Hepatocyte (in vitro differentiated cells): ENCODE results near the gene NAA40. TPM values are rescaled to one million over a fixed set of nuclear protein-coding genes. Genes with fewer than 3 reads are reported as not detected.

Experiments used
- DNase-seq: peaks from one replicate; pipeline ENCODE4 v3.0.0-alpha.2; 2016; ENCODE audit warnings: low spot score
- H2AFZ ChIP-seq: fragments of 200-600 bp; sonication (generic); 2 replicates; pipeline ENCODE4 v1.6.0; 2016; ENCODE audit warnings: antibody characterized with exemption, mild to moderate bottlenecking
- H3K27ac ChIP-seq: fragments of 200-600 bp; sonication (generic); 2 replicates; pipeline ENCODE4 v1.5.1; 2016; ENCODE audit warnings: mild to moderate bottlenecking
- H3K27me3 ChIP-seq: fragments of 200-600 bp; sonication (generic); 2 replicates; pipeline ENCODE4 v1.6.1; 2016
- H3K36me3 ChIP-seq: fragments of 200-600 bp; sonication (generic); replicated peaks from 2 replicates; pipeline ENCODE4 v1.5.1; 2016; ENCODE audit warnings: low read depth; ENCODE audit not compliant: insufficient read depth
- H3K4me1 ChIP-seq: fragments of 200-600 bp; sonication (generic); 2 replicates; pipeline ENCODE4 v1.5.1; 2016; ENCODE audit warnings: mild to moderate bottlenecking, moderate library complexity; ENCODE audit not compliant: insufficient read depth
- H3K4me2 ChIP-seq: fragments of 200-600 bp; sonication (generic); 2 replicates; pipeline ENCODE4 v1.6.0; 2016
- H3K4me3 ChIP-seq: fragments of 200-600 bp; sonication (generic); 2 replicates; pipeline ENCODE4 v1.5.1; 2016; ENCODE audit warnings: mild to moderate bottlenecking
- H3K79me2 ChIP-seq: fragments of 200-600 bp; sonication (generic); 2 replicates; pipeline ENCODE4 v1.6.0; 2017; ENCODE audit warnings: mild to moderate bottlenecking
- H3K9me2 ChIP-seq: fragments of 200-600 bp; sonication (generic); replicated peaks from 2 replicates; pipeline ENCODE4 v1.6.0; 2017; ENCODE audit warnings: mild to moderate bottlenecking; ENCODE audit not compliant: insufficient read depth
- H3K9me3 ChIP-seq: fragments of 200-600 bp; sonication (generic); 2 replicates; pipeline ENCODE4 v1.5.1; 2016; ENCODE audit warnings: low read depth, mild to moderate bottlenecking
- H4K20me1 ChIP-seq: fragments of 200-600 bp; sonication (generic); 2 replicates; pipeline ENCODE4 v1.6.0; 2016; ENCODE audit warnings: mild to moderate bottlenecking; ENCODE audit not compliant: insufficient read depth, poor library complexity, severe bottlenecking
- CTCF ChIP-seq: fragments of 200-600 bp; sonication (generic); IDR thresholded peaks from 2 replicates; pipeline ENCODE4 v1.5.1; 2016; ENCODE audit warnings: antibody characterized with exemption, mild to moderate bottlenecking; ENCODE audit not compliant: poor library complexity
- EZH2 ChIP-seq: fragments of 200-600 bp; sonication (generic); IDR thresholded peaks from 2 replicates; pipeline ENCODE4 v1.6.1; 2016; ENCODE audit warnings: antibody characterized with exemption, mild to moderate bottlenecking, borderline replicate concordance
- EZH2phosphoT487 ChIP-seq: fragments of 200-600 bp; sonication (generic); IDR thresholded peaks from one replicate; pipeline ENCODE4 v1.6.1; 2018; ENCODE audit warnings: antibody characterized with exemption, mild to moderate bottlenecking, low read depth, moderate library complexity; ENCODE audit not compliant: unreplicated experiment, severe bottlenecking
- WGBS: methylation state at CpG from one replicate; pipeline ENCODE4 v1.1.6; 2016; ENCODE audit warnings: low lambda C conversion rate; ENCODE audit errors: missing lambda C conversion rate; 5-methylcytosine and 5-hydroxymethylcytosine counted together
- polyA plus RNA-seq: library from polyadenylated mRNA; unstranded; fragments of >200 nt; fragmentation: Nextera tagmentation; extraction: Ambion mirVana; gene quantifications from 2 replicates; pipeline ENCODE4 v1.2.1, GENCODE V29; 2016
- small RNA-seq: library from RNA; depleted of rRNA; stranded (forward); fragments of <200 nt; gene quantifications from one replicate; pipeline ENCODE3, GENCODE V24; 2014
- total RNA-seq: library from RNA; depleted of rRNA; stranded (reverse); fragments of >200 nt; gene quantifications from 2 replicates; pipeline ENCODE4 v1.2.3, GENCODE V29; 2014

The NAA40 gene
- total and polyA plus RNA-seq, 2 experiments from 2014 or later = 15.3 to 16.4 TPM

DNA sequence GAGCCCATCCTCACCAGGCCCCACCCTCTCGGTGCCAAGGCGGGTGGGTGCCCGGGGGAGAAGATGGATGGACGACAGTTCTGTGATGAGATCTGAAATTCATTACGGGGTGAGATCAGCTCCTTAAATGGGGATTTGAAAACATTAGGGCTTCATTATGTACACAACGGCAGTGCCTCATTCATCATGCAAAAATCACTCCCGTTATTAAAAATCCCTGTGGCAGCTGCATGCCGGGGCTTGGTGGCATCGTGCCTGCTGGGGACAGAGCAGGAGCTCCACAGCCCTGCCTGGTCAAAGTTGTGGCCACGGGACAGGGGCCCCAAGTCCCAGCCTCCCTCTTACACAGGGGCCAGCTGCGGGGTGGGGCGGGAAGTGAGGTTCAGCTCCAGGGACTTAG is 67.6 kb downstream of the NAA40 start:
- Histone ChIP-seq H3K79me2 (no peaks in the 10 kb centered on the region), H3K9me3 (no peaks in the 10 kb centered on the region), H3K36me3 (no peaks in the 10 kb centered on the region), H3K27ac (no peak overlapping the region), H3K4me1 (peaks cover 33% of the 10 kb centered on the region), H3K4me3 (no peak overlapping the region), H3K27me3 (peaks cover 4% of the 10 kb centered on the region), H3K4me2 (peak overlapping the region; percentile 81), H4K20me1 (no peaks in the 10 kb centered on the region), H3K9me2 (no peaks in the 10 kb centered on the region), H2AFZ (no peak overlapping the region)
- no peak for DNase-seq
- TF ChIP-seq CTCF (no peak), EZH2phosphoT487 (no peak), EZH2 (no peak)
- 80% methylated on average over 12 of the region's 12 CpGs for WGBS

Small RNAs within 50 kb of the gene (small RNA-seq; reads per million reads assigned to genes)
- not detected for gene RNU6-45P

Other genes with a start within 250 kb of the NAA40 start
- gene ZFTA, start 170.2 kb upstream of the NAA40 start, total RNA-seq = 41.8 and 44.1 TPM in 2 replicates
- gene ZFTA, start 170.2 kb upstream of the NAA40 start, polyA plus RNA-seq = 12.3 and 14.7 TPM in 2 replicates
- gene SPINDOC, start 125.5 kb upstream of the NAA40 start, total RNA-seq = 24.0 and 25.2 TPM in 2 replicates
- 5.4 and 9.9 TPM in 2 replicates for gene SPINDOC, start 125.5 kb upstream of the NAA40 start, polyA plus RNA-seq
- gene MARK2, start 99.9 kb upstream of the NAA40 start, total RNA-seq = 22.4 and 24.1 TPM in 2 replicates
- 40.8 and 48.2 TPM in 2 replicates for gene MARK2, start 99.9 kb upstream of the NAA40 start, polyA plus RNA-seq
- gene RCOR2, start 21.8 kb upstream of the NAA40 start, total RNA-seq = 4.3 and 4.4 TPM in 2 replicates
- 3.1 and 3.5 TPM in 2 replicates for gene RCOR2, start 21.8 kb upstream of the NAA40 start, polyA plus RNA-seq
- gene COX8A, start 35.6 kb downstream of the NAA40 start, total RNA-seq = 430 and 436 TPM in 2 replicates
- 463 TPM in 2 replicates for gene COX8A, start 35.6 kb downstream of the NAA40 start, polyA plus RNA-seq
- gene OTUB1, start 47.4 kb downstream of the NAA40 start, total RNA-seq = 49.9 and 55.9 TPM in 2 replicates
- gene OTUB1, start 47.4 kb downstream of the NAA40 start, polyA plus RNA-seq = 152 and 196 TPM in 2 replicates
- gene FLRT1, start 96.9 kb downstream of the NAA40 start, total RNA-seq = 0.43 and 0.84 TPM in 2 replicates
- 0.34 and 0.61 TPM in 2 replicates for gene FLRT1, start 96.9 kb downstream of the NAA40 start, polyA plus RNA-seq
- 12.3 and 21.2 TPM in 2 replicates for gene MACROD1, start 227.1 kb downstream of the NAA40 start, total RNA-seq
- 29.8 and 40.0 TPM in 2 replicates for gene MACROD1, start 227.1 kb downstream of the NAA40 start, polyA plus RNA-seq
- 113 and 122 TPM in 2 replicates for gene STIP1, start 247.2 kb downstream of the NAA40 start, total RNA-seq
- 115 and 131 TPM in 2 replicates for gene STIP1, start 247.2 kb downstream of the NAA40 start, polyA plus RNA-seq